Smooth muscle cell (in vitro differentiated cells): ENCODE measurements around the gene NUP210L. TPM values are rescaled to one million over a fixed set of nuclear protein-coding genes. Genes with fewer than 3 reads are reported as not detected.
A peak's percentile ranks its signal among the peaks of the same experiment; 100 is the strongest.
"Not testable (repeated sequence)": the region's sequence is repeated elsewhere in the genome, so short reads cannot be mapped to it uniquely, and the experiment has no call there.

ENCODE experiments used
- DNase-seq: peaks from one replicate; lab custom pipeline; 2025; ENCODE audit not compliant: unreplicated experiment; lab: John Stamatoyannopoulos, UW
- H2AFZ ChIP-seq: fragments of 200-600 bp; sonication (generic); 2 replicates; pipeline ENCODE4 v1.6.0; 2016; ENCODE audit warnings: antibody characterized with exemption, low read depth, mild to moderate bottlenecking
- H3F3A ChIP-seq: fragments of 200-600 bp; sonication (generic); 2 replicates; pipeline ENCODE4 v1.6.0; 2017; ENCODE audit warnings: antibody characterized with exemption, low read depth
- H3K27ac ChIP-seq: fragments of 200-600 bp; sonication (generic); 2 replicates; pipeline ENCODE4 v1.5.1; 2016; ENCODE audit warnings: low read depth, mild to moderate bottlenecking
- H3K27me3 ChIP-seq: fragments of 200-600 bp; sonication (generic); 2 replicates; pipeline ENCODE4 v1.6.1; 2016; ENCODE audit warnings: low read depth, mild to moderate bottlenecking
- H3K36me3 ChIP-seq: fragments of 200-600 bp; sonication (generic); 2 replicates; pipeline ENCODE4 v1.5.1; 2016; ENCODE audit warnings: low read depth
- H3K4me1 ChIP-seq: fragments of 200-600 bp; sonication (generic); 2 replicates; pipeline ENCODE4 v1.5.1; 2016; ENCODE audit warnings: low read depth
- H3K4me2 ChIP-seq: fragments of 200-600 bp; sonication (generic); 2 replicates; pipeline ENCODE4 v1.6.0; 2016; ENCODE audit warnings: mild to moderate bottlenecking
- H3K4me3 ChIP-seq: fragments of 200-600 bp; sonication (generic); 2 replicates; pipeline ENCODE4 v1.5.1; 2016; ENCODE audit warnings: mild to moderate bottlenecking
- H3K79me2 ChIP-seq: fragments of 200-600 bp; sonication (generic); 2 replicates; pipeline ENCODE4 v1.6.0; 2016; ENCODE audit warnings: low read depth, mild to moderate bottlenecking
- H3K9ac ChIP-seq: fragments of 200-600 bp; sonication (generic); 2 replicates; pipeline ENCODE4 v1.6.0; 2016; ENCODE audit warnings: low read depth
- H3K9me3 ChIP-seq: fragments of 200-600 bp; sonication (generic); replicated peaks from 2 replicates; pipeline ENCODE4 v1.5.1; 2016; ENCODE audit warnings: low read depth
- H4K20me1 ChIP-seq: fragments of 200-600 bp; sonication (generic); 2 replicates; pipeline ENCODE4 v1.6.0; 2016; ENCODE audit warnings: low read depth
- WGBS: methylation state at CpG from one replicate; pipeline ENCODE4 v1.1.7; 2016; ENCODE audit warnings: low lambda C conversion rate; 5-methylcytosine and 5-hydroxymethylcytosine counted together
- polyA plus RNA-seq: library from polyadenylated mRNA; unstranded; fragments of >200 nt; fragmentation: Nextera tagmentation; extraction: Ambion mirVana; gene quantifications from 2 replicates; pipeline ENCODE4 v1.2.1, GENCODE V29; 2016
- total RNA-seq: library from RNA; depleted of rRNA; stranded (reverse); fragments of >200 nt; gene quantifications from 2 replicates; pipeline ENCODE4 v1.2.3, GENCODE V29; 2014
- TF ChIP-seq, protein P1 (sequence below): fragments of 200-600 bp; sonication (generic); IDR thresholded peaks from 2 replicates; pipeline ENCODE4 v1.5.1; 2017; ENCODE audit warnings: borderline replicate concordance, mild to moderate bottlenecking, antibody characterized with exemption; ENCODE audit not compliant: insufficient read depth, poor library complexity, severe bottlenecking

The NUP210L gene
- total and polyA plus RNA-seq, 2 experiments from 2014 or later: 0.90 TPM; not detected in 1

DNA sequence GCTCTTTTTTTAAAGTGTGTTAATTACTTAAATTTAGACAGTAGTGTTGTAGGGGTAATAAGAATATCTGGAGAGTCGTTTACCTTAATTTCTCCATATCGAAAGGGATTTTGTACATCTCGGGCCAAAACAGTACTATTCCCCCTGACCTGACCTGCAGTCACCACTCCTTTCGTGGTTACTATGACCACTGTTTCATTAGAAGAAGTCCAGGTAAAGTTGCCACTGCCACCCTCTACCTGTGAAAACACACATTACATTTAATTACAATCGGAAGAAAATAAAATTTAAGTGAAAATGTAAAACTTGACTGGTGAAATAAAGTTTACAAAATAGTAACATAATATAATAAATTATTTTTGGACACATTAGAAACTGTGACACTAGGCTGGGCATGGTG, 37.2 kb downstream of the NUP210L start:
- Histone ChIP-seq H3K4me3 (no peak overlapping the region), H2AFZ (no peak overlapping the region), H3K79me2 (no peaks in the 10 kb centered on the region), H3F3A (no peaks in the 10 kb centered on the region), H3K4me1 (no peaks in the 10 kb centered on the region), H3K27ac (no peak overlapping the region), H3K9ac (no peak overlapping the region), H3K4me2 (no peak overlapping the region), H3K9me3 (no peaks in the 10 kb centered on the region), H3K27me3 (no peaks in the 10 kb centered on the region), H3K36me3 (no peaks in the 10 kb centered on the region), H4K20me1 (no peaks in the 10 kb centered on the region)
- TF ChIP-seq, protein P1, sequence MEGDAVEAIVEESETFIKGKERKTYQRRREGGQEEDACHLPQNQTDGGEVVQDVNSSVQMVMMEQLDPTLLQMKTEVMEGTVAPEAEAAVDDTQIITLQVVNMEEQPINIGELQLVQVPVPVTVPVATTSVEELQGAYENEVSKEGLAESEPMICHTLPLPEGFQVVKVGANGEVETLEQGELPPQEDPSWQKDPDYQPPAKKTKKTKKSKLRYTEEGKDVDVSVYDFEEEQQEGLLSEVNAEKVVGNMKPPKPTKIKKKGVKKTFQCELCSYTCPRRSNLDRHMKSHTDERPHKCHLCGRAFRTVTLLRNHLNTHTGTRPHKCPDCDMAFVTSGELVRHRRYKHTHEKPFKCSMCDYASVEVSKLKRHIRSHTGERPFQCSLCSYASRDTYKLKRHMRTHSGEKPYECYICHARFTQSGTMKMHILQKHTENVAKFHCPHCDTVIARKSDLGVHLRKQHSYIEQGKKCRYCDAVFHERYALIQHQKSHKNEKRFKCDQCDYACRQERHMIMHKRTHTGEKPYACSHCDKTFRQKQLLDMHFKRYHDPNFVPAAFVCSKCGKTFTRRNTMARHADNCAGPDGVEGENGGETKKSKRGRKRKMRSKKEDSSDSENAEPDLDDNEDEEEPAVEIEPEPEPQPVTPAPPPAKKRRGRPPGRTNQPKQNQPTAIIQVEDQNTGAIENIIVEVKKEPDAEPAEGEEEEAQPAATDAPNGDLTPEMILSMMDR: no peak
- WGBS: 74% methylated on average over 5 of the region's 5 CpGs
- DNase-seq: no peak

DNA sequence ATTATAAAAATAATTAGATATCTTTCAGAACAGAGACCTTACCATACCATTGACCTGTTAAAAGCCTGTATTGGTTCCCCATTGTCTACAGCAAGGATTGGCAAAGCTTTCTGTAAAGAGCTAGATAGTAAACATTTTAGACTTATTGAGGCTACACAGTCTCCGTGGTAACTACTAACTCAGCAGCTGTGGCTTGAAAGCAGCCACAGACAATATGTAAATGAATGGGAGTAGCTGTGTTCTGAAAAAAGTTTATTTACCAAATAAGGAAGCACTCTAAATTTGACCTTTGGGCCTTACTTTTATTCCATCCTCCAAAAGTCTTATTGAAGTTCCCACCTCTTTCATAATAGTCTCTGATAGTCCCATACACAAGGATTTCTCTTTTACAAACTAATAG, 39.7 kb downstream of the NUP210L start:
- no peaks in the 10 kb centered on the region for H3K79me2 ChIP-seq
- WGBS: 75% methylated on average over 1 of the region's 1 CpG
- TF ChIP-seq, protein P1: no peak

DNA sequence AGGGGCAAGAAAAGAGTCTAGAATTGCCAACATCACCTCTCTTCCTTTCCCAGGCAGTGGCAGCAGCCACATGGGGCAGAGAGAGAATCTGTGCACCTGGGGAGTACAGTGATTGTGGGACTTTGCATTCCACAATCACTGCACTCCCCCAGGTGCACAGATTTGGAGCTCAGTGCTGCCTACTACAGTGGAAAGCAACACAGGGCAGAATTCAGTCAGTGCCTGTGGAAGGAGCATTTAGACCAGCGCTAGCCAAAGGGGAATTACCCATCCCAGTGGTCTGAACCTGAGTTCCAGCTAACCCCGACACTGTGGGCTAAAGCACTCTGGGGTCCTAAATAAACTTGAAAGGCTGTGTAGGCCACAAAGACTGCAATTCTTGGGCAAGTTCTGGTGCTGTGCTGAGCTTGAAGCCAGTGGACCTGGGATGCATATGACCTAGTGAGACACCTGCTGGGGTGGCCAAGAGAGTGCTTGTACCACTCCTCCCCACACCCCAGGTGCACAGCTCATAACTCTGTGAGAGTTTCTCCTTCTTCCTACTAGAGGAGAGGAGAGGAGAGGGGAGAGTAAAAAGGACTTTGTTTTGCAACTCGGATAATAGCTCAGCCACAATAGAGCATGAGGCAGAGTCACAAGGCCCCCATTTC, 50.3 kb downstream of the NUP210L start:
- Histone ChIP-seq H4K20me1 (no peaks in the 10 kb centered on the region), H3K79me2 (no peaks in the 10 kb centered on the region), H3K9ac (no peak overlapping the region), H3K4me3 (no peak overlapping the region), H3K27ac (no peak overlapping the region), H3K4me1 (no peaks in the 10 kb centered on the region), H3K9me3 (no peaks in the 10 kb centered on the region), H2AFZ (no peak overlapping the region), H3K36me3 (no peaks in the 10 kb centered on the region), H3K27me3 (no peaks in the 10 kb centered on the region), H3F3A (no peaks in the 10 kb centered on the region), H3K4me2 (no peak overlapping the region)
- 70% methylated on average over 3 of the region's 3 CpGs for WGBS
- no peak for DNase-seq
- TF ChIP-seq, protein P1: no peak

More for the DNA sequence above, 39.7 kb downstream of the NUP210L start:
- H2AFZ ChIP-seq: peak overlapping the region; percentile 49
- no peak overlapping the region for H3K9ac ChIP-seq
- no peaks in the 10 kb centered on the region for H3K27me3 ChIP-seq
- H3K36me3 ChIP-seq: no peaks in the 10 kb centered on the region
- no peaks in the 10 kb centered on the region for H3F3A ChIP-seq
- H3K9me3 ChIP-seq: no peaks in the 10 kb centered on the region
- no peak overlapping the region for H3K4me3 ChIP-seq
- no peak overlapping the region for H3K4me2 ChIP-seq
- H3K4me1 ChIP-seq: no peaks in the 10 kb centered on the region
- no peak for DNase-seq
- no peaks in the 10 kb centered on the region for H4K20me1 ChIP-seq
- no peak overlapping the region for H3K27ac ChIP-seq

DNA sequence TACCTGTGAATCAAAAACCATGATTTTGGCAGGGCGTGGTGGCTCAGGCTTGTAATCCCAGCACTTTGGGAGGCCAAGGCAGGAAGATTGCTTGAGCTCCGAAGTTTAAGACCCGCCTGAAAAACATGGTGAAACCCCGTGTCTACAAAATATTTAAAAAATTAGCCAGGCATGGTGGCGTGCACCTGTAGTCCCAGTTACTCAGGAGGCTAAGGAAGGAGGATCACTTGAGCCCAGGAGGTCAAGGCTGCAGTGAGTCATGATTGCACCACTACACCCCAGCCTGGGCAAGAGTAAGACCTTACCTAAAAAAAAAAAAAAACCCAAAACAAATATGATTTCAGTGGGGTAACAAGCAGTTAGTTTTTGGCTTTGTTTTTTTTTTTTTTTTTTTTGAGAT, 54.7 kb downstream of the NUP210L start:
- not testable (repeated sequence) for H3K4me1 ChIP-seq, H3K4me3 ChIP-seq, H3F3A ChIP-seq, H3K4me2 ChIP-seq, H3K79me2 ChIP-seq, H3K9ac ChIP-seq, H3K36me3 ChIP-seq, DNase-seq, H4K20me1 ChIP-seq, H3K9me3 ChIP-seq, H2AFZ ChIP-seq, H3K27me3 ChIP-seq, H3K27ac ChIP-seq
- WGBS: 88% methylated on average over 5 of the region's 5 CpGs
